GM15510 (cell line): ENCODE results near the gene SFXN1.

ENCODE experiments used
- POLR2A ChIP-seq: IDR thresholded peaks from 3 replicates; pipeline ENCODE4 v1.6.1; 2011; ENCODE audit warnings: borderline replicate concordance; ENCODE audit not compliant: insufficient read length; ENCODE audit errors: extremely low read depth

Gene SFXN1

DNA sequence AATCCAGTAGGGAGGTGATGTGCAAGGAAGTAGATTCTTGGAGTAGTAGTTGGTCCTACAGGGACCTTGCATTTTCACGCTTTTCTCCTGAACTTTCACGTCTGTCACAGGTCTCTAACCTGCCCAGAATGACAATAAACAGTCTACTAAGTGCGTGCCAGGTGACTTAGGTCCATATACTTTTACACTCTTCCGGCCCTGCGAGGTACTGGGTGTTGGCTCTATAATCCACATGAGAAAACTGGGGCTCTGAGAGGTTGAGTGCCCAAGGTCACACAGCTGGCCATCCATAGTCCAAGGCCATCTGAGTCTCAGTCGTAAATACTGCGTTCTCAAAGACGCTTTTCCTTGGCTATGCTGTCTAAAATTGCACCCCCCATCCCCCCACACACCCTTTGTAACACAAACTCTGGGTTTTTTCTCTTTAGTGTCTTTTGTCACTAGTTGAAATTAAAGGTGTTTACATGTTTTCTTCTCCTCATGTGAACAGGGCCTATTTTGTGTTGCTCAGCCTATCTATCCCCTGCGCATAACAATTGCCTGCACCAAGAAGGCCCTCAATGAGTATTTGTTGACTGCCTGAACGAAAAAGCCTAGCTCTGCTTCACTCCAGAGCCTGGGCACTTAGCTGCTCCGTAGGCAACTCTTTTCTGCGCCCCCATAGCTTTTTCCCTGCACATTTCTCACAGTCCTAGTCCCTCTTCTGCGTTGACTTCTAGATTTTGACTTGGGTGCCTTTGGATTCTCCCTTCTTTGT lies 943 bp downstream of the SFXN1 start:
- no peak for TF ChIP-seq POLR2A

DNA sequence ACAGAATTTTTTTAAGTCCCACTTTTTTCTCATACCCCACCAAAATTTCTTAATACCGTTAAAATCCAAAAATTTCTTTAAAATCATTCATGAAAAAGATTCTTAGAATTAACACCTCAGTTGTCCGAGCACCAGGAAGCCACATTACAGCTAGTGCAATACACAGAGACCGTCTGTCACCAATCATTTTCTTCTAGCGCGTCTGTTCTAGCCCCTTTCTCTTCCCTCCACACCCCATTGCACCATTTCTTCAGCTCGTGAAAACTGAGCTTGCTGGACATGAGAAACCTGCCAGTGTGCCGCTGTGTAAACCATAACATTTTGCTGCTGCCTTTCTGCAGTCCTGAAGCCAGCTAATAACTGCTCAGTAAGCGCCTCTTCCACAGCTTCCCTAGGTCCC lies 5.0 kb downstream of the SFXN1 start:
- no peak for TF ChIP-seq POLR2A

DNA sequence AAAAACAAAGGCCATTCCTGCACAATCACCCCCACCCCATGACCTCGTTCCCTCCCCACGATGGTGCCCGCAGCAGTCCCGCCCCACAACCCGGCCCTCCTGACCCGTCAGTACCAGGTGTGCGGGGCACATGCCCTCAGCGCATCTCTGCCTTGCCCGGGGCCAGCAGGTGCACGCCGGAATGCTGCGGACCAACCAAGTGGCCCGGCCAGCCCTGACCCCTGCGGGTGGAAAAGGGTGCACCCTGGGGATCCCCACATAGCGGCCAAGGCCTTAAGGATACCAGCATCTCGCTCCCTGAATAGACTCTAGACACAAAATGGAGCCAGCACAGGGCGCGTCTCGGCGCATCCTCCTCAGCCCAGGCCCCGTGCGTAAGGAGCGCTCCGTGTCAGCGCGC lies 6.0 kb downstream of the SFXN1 start:
- no peak for TF ChIP-seq POLR2A

DNA sequence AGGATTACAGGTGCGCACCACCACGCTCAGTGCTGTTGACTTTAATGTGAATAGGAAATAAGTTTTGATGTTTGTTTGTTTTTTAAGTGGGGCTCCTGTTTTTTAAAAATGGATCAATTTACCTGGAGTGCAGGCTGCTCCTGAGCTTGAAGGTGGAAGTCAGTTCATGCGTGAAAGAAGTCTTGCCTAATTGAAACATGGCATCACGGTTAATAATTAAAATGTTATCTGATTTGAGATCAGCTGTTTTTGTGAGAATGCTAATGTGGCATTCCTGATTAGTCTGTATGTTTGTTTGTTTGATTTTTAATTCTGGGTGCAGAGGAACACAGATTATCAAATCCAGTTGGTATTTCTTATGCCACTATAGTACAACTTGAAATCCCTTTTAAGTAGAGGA lies 6.5 kb downstream of the SFXN1 start:
- no peak for TF ChIP-seq POLR2A

DNA sequence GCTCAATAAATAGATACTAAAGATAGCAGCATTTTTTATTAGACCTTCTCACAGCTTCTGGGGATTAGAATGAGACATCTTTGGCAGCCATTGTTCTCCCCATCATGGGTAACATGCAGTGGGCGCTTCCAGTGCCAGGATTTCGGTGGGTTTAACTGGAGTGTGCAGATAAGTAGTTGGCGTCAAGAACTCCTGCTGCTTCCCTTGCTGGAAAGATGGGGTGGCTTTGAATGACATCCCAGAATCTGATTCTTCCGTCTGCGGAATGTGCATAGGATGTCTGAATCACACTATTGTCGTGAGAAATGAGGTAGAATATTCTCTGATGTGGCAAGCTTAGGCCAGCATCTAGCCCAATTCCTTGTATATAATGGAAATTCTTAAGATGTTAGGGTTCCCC lies 7.3 kb downstream of the SFXN1 start:
- no peak for TF ChIP-seq POLR2A

DNA sequence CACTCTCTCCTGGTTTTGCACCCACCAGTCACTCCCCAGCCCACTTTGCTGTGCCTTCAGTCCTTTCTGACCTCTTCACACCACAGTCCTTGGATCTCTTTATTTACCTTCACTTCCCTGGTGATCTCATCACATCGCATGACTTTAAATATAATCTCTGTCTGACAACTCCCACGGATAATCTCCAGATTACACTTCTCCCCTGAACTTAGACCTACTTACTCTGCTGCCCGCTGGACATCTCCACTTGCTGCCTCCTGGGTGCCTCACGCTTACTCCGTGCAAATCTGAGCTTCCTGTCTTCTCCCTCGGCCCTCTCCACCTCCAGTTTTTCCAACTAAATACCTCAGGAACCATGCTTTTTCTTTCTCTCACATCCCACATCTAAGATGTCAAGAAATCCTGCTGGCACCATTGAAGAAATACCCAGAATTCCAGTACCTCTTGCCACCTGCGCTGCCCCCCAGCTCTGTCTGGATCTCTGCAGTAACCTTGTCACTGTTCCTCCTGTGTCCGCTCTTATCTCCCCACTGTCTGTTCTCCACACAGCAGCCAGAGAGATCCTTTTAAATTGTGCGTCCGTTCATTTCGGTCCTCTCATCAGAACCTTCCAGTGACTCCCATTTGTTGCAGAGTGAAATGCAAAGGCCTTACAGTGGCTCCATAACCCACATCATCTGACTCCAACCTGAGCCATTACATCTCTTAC lies 9.3 kb downstream of the SFXN1 start:
- TF ChIP-seq POLR2A: no peak

DNA sequence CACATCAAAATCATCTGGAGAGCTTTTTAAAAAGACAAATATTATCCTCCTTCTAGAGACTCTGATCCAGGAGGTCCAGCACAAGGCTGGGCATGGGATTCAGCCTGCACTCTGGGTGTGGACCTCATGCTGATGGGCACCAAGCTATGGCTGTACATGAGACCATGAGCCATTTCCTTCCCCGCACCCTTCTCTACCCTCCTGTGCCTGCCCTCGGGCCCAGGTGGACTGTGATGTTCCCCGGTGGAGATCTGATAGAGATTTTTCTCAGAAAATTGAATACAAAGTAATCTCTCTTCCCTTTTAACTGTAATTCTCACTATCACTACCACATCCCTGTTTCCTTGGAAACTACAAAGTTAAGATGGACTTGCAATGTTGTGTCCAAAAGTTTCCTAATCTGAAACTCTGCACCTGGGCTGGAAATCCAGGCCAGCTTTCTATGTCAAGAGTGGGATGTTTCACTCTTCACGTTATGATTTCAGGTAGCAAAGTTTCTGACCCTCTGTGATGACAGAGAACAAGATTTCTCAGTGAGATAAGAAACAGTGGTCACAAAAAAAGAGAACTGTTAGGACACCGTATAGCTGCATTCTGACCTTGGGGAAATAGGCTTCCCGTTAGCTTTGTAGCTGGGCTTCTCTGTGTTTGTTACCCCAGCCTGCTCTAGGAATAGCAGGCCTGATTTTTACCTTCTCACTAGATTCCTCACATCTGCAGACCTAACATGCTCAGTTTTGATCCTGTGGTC lies 11.5 kb downstream of the SFXN1 start:
- no peak for TF ChIP-seq POLR2A

DNA sequence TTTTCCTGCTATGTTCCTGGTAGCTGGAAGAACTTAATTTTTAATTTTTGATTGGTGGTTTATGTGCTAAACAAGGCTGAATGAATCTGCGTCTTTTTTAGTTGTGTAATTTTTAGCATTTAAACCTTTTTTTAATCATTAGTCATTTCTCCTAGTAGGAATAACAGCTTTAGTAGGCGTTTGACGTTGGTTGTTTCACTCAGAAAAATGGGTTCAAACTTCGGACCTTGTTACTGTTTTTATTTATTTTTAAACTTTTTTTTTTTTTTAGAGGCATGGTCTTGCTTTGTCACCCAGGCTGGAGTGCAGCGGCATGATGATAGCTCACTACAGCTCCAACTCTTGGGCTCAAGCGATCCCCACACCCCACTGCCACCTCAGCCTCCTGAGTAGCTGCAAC lies 12.9 kb downstream of the SFXN1 start:
- no peak for TF ChIP-seq POLR2A

DNA sequence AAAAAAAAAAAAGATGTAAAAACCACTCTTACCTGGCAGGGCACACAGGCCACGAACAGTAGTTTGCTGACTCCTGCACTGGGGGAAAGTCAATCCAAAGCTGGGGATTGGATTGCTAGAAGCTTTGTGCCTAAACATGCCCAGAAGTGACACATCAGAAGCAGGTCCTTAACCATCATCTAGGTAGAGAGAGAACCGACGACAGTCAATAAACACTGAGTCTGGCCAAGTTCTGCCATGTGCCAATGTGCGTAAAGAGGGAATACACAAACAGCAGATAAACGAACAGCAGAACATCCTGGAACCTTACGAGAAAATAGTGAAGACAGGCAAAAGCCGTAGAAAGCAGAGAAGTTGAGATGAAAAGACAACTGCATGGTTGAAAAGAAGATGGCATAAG lies 14.9 kb downstream of the SFXN1 start:
- TF ChIP-seq POLR2A: no peak

DNA sequence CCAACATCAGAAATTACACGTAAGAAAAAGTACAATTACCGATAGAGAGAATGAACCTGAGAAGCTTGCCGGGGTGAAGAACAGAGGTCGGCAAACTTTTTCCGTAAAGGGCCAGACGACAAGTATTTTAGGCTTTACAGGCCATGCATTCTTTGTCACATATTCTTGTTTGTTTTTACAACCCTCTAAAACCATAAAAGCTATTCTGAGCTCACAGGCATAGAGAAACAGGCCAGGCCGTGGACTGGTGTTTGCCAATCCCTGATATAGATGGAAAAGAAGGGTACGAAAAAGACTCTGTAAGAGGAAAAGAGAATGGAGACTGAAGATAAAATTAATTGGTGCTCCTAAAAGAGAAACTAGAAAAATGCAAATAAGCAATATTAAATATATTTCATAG lies 15.4 kb downstream of the SFXN1 start:
- no peak for TF ChIP-seq POLR2A

DNA sequence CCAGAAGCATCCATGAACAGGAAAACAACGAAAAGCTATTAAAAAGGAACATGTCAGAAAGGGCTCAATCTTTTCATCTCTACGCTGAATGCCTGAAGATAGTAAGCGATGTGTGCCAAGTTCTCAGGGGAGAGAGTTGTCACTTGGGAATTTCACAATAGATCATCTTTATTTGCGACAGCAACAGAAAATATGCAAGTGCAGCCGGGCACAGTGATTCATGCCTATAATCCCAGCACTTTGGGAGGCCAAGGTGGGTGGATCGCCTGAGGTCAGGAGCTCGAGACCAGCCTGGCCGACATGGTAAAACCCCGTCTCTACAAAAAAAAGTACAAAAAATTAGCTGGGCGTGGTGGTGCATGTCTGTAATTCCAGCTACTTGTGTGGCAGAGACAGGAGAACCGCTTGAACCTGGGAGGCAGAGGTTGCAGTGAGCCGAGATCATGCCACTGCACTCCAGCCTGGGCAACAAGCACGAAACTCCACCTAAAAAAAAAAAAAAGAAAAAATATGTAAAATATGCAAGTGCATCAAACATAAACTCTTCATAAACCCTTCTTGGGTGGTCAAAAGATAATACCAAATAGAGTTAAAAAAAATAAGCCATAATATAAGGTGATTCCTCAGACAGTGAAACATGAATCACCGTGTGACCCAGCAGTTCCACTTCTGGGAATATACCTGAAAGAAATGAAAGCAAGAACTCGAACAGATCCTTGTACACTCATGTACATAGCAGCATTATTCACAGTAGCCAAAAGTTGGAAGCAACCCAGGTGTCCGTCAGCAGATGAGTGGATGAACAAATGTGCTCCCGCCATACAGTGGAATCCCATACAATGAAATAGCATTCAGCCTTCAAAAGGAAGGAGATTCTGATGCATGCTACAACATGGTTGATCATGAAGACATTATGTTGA lies 16.2 kb downstream of the SFXN1 start:
- TF ChIP-seq POLR2A: no peak

DNA sequence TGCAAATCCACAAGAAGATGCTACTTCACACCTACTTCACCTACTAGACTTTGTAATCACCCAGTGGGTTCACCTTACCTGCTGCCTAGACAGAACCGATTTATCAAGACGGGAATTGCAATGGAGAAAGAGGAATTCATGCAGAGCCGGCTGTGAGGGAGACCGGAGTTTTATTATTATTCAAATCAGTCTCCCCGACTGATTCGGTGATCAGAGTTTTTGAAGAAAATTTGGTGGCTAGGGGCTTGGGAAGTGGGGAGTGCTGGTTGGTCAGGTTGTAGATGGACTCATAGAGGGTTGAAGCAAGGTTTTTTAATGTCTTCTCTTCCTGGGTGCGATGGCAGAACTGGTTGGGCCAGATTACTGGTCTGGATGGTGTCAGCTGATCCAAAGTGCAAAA lies 23.4 kb downstream of the SFXN1 start:
- TF ChIP-seq POLR2A: no peak

DNA sequence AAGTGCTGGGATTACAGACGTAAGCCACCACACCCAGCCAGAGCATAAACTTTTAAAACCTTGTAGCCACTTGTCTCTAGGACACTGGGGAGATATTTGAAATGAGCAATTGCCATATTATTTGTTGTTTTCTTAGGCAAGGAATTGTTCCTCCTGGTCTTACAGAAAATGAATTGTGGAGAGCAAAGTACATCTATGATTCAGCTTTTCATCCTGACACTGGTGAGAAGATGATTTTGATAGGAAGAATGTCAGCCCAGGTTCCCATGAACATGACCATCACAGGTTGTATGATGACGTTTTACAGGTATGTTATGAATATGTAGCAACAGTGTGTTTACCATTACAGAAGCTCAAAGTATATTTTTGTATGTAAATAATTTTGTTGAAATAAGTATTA lies 30.5 kb downstream of the SFXN1 start:
- TF ChIP-seq POLR2A: no peak

DNA sequence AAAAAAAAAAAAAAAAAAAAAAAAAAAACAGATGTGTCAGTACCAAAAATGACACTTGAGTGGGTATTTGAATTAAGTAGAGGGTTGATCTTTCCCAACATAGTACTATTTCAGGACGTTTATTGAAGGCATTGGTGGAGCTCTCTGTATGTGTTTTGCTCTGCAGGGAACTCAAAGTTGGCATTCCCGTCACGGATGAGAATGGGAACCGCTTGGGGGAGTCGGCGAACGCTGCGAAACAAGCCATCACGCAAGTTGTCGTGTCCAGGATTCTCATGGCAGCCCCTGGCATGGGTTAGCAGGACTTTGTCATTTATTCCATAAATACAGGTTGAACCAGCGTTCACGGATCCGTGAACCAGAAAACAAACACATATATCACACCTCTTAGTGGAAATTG lies 34.9 kb downstream of the SFXN1 start:
- no peak for TF ChIP-seq POLR2A
